Muscle of back (tissue), 11 donors: ENCODE results near the gene C22orf23. TPM values are rescaled to one million over a fixed set of nuclear protein-coding genes. Genes with fewer than 3 reads are reported as not detected.
A peak's percentile ranks its signal among the peaks of the same experiment; 100 is the strongest.
"Not testable (repeated sequence)": the region's sequence is repeated elsewhere in the genome, so short reads cannot be mapped to it uniquely, and the experiment has no call there.

ENCODE experiments used
- DNase-seq, 3 donors: peaks; one replicate each; pipeline versions ENCODE4 v3.0.0 to v3.0.0-alpha.2; 2013
- polyA plus RNA-seq, 10 donors: library from polyadenylated mRNA; unstranded; fragments of 120-200 nt; gene quantifications; one replicate each; pipeline ENCODE4 v1.2.1, GENCODE V29; 2013; ENCODE audit not compliant: insufficient read length in 10 of 10

C22orf23 gene
- polyA plus RNA-seq, 10 donors = 6.7 to 11.1 (median 8.9) TPM

- DNase-seq = no peak
These were observed 29.8 kb upstream of the C22orf23 start for GRCh38 chr22:37982938-37983859.

- DNase-seq = no peak
These were observed 28.9 kb upstream of the C22orf23 start for GRCh38 chr22:37982151-37982785.

- no peak for DNase-seq
These were observed 28.0 kb upstream of the C22orf23 start for GRCh38 chr22:37981282-37982011.

- no peak for DNase-seq
These were observed 26.4 kb upstream of the C22orf23 start for GRCh38 chr22:37979782-37980181.

DNA sequence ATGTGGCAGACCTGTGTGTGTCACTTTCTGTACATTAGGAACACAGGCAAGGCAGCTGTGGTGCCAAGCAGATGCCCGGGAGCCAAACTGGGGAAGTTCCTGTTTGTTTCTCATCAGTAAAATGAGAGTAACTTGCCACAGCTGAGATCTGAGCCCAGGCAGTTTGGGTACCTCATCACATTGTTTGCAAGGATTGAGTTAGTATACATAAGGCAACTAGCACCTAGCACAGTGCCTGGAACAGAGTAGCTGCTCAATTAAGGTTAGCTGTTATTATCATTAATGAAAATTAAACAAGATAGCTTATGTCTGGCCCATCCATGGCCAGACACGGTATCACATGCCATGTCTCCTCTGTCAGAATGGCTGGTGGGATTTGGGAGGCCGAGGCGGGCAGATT, 23.1 kb upstream of the C22orf23 start:
- DNase-seq = no peak

DNA sequence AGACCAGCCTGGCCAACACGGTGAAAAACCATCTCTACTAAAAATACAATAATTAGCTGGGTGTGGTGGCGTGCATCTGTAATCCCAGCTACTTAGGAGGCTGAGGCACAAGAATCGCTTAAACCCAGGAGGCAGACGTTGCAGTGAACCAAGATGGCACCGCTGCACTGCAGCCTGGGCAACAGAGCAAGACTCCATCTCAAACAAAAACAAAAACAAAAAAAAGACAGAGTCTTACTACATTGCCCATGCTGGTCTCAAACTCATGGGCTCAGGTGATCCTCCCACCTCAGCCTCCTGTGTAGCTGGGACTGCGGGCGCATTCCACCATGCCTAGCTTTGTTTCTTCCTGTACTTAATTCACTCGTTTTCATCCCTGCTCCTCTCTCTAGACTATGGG, 22.6 kb upstream of the C22orf23 start:
- DNase-seq = not testable (repeated sequence)

GRCh38 chr22:37975153-37975552, 21.8 kb upstream of the C22orf23 start:
- no peak for DNase-seq

DNA sequence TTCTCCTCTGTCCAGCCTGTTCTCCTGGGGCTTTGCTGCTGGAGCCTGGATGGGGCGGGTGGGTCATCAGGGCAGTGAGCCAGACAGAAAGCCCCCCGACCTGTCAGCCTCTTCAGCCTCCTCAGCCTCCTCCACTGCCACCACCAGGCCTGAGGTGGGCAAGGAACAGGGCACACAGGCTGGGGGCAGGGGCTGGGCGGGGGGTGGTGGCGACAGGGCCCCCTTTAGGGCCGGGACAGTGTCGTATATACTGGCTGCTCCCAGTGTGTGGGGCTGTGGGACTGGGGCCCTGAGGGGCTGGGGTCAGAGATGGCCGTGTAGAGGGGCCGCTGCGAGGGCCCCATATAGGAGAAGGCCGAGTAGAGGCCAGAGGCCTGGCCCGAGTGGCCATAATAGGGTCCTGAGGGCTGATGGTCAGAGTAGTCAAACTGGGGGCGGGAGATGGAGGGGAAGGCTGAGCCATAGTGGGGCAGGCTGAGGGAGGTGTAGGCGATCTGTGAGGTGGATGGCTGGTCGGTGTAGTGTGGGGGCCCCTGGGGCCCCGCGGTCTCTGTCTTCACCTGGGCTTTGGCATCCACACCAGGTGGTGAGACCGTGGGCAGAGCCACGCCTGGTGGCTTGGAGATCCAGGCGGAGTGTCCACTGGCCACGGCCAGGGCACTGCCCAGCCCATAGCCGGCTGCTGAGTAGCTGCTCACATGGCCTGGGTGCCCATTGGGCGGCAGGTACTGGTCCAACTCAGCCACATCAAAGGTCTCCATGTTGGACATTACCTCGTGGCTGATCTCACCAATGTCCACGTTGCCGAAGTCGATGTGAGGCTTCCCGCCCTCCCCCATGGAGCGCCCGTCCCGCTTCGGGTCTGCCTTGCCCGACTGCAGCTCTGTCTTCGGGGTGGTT, 20.1 kb upstream of the C22orf23 start:
- no peak for DNase-seq

DNA sequence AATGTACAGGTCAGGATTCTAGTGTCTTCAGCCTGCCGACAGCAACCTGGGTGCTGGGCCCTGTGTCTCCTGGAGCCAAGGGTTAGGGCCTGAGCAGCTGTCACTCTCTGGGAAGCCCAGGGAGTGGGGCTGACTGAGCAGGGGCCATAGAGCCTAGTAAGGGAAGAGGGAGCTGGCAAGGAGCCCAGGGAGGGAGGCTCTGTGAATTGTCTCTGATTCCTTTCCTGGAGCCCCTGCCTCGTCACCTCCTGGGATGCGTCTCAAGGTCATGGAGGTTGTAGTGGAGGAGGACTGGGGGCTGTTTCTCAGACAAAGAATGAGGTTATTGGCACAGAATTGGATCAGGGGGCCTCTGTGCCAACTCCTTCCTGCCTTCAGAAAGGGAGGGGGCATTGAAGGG, 19.1 kb upstream of the C22orf23 start:
- DNase-seq = peak in 2 of 3 donors; percentile 27 to 57

- no peak for DNase-seq
These were observed 18.4 kb upstream of the C22orf23 start for GRCh38 chr22:37971475-37972434.

- no peak for DNase-seq
These were observed 17.5 kb upstream of the C22orf23 start for GRCh38 chr22:37970864-37971263.

GRCh38 chr22:37968452-37969251, 15.3 kb upstream of the C22orf23 start:
- no peak for DNase-seq

DNA sequence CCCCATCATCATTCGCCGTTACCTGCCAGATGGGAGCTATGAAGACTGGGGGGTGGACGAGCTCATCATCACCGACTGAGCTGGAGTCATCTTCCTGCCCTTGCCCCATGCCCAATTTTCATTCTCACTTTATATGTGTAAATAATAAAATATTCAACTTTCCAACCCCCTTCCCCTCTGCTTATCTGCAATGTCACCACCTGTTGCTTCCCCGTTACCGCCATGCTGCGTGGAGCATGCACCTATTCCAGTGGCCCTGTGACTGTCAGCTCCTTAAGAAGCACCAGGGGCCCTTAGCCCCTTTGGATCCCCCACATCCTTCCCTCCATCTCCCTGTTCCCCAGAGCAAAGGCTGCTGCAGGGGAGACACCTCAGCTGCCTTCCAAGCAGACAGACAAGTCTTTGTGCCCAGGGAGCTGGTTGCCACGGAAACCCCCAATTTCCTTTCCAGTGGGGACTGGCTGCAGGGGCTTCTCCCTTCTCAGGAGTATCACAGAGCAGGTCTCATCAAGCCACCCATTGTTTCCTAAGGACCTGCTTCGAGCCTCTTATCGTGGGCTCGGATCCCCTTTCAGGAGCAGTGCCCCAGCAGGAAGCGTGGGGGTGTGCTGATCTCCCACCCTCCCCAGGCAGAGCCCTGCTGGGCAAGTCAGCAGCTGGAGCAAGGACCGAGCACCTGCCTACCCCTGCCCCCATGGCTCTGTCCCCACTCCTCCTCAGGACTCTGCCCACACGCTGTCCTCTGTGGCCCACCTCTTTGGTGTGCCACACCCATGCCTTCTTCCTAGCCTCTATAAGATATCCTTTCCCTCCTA, 14.4 kb upstream of the C22orf23 start:
- DNase-seq = no peak

DNA sequence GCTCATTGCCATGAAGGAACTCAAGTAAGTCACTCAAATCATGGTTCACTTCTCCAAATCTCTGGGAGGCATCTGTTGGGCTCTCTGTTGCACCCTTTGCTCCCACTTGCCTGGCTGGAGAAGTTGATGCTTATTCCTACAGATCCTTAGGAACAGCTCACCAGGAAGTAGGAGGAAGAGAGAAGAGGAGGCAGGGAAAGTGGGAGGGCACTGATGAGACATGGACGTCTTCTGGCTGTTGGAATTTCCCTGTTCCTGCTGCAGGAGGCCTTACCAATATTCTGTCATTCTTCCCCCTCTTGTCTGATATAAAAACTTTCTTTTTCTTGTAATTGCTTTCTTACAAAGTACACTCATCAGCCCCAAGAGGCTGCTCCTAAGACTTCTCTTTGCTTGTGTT, 13.7 kb upstream of the C22orf23 start:
- no peak for DNase-seq

DNA sequence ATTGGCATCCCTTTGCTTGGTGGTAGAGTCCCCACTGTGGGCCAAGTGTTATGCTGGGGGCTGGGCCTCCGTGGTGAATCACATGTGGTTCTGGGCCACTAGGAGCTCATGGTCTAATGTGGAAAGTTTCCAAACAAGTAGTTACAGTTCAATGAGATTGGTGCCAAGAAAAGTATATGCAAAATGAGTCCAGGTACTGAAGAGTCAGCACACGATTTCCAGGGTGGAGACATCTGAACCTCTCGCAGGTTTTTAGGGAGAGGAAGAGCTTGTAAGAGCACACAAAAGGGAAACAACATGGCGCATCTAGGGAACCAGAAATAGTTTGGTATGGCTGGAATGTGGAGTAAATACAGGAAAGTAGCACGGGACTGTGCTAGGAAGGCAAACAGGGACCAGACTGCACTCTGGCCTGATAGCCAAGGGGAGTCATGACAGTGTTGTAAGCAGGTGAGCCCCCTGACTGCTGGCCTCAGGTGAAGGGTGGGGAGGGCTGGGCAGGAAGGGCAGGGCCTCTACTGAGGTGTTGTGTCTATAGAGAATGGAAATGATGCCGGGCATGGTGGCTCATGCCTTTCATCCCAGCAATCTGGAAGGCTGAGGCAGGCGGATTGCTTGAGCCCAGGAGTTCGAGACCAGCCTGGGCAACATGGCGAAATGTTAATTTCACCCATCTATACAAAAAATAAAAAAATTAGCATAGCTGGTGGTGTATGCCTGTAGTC, 12.7 kb upstream of the C22orf23 start:
- no peak for DNase-seq

GRCh38 chr22:37961062-37961461, 7.7 kb upstream of the C22orf23 start:
- DNase-seq = no peak

DNA sequence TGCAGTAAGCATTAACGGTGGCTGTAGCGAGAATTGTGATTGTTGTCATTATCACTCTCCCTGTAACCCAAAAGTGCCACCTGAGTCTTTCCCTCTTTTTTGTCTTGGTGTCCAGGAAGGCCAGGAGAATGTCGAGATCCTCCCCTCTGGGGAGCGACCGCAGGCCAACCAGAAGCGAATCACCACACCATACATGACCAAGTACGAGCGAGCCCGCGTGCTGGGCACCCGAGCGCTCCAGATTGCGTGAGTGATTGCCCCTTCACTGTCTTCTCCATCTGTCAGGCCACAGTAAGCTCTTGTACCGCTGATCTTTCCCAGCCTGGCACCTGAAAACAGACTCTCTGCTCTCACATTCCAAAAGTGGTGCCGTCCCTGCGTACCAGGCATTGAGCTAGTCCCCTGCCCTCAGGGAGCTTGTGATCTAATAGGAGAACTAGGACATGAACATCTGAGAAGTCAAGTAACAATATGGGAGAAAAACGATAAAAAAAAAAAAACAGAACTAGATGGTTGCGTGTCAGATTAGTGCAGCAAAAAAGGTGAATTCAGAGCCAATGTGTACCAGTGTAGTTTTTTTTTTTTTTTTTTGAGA, 5.9 kb upstream of the C22orf23 start:
- DNase-seq = no peak
